GM12878 (cell line): Measurements from ENCODE around the gene GRIK4. TPM values are rescaled to one million over a fixed set of nuclear protein-coding genes. Genes with fewer than 3 reads are reported as not detected.

Source experiments
- ATAC-seq: fragments of 200-7000 bp; cut with Tn5 transposase; 3 replicates; pipeline ENCODE4 v1.9.1; 2020; ENCODE audit warnings: mild to moderate bottlenecking, moderate library complexity
- BruUV-seq: library from RNA; stranded (reverse); fragments of 400-500 nt; replicated peaks from 2 replicates; lab custom pipeline; 2021; lab: Mats Ljungman, UMichigan
- CTCF ChIA-PET: fragments of 300-600 bp; sonication (Branson Sonifier 250); formaldehyde crosslinking; extraction: SDS; loops from one replicate; lab custom pipeline; 2021; ENCODE audit warnings: inconsistent platforms; lab: Yijun Ruan, JAX
- POLR2A ChIA-PET: fragments of 350-600 bp; formaldehyde crosslinking; extraction: SDS; loops from one replicate; lab custom pipeline; 2021; ENCODE audit warnings: inconsistent platforms; lab: Charles Lee
- RAD21 ChIA-PET: fragments of 300-600 bp; sonication (Branson Sonifier 250); formaldehyde crosslinking; loops from one replicate; lab custom pipeline; 2023; ENCODE audit warnings: antibody characterized with exemption; ENCODE audit not compliant: unreplicated experiment; lab: Charles Lee
- SMC1A ChIA-PET: fragments of 300-600 bp; sonication (Branson Sonifier 250); formaldehyde crosslinking; loops from one replicate; lab custom pipeline; 2023; ENCODE audit not compliant: unreplicated experiment, uncharacterized antibody; lab: Charles Lee
- DNase-seq: peaks from one replicate; pipeline ENCODE4 v3.0.0-alpha.2; 2011; ENCODE audit warnings: low read depth, low spot score
- FAIRE-seq: peaks from 3 replicates; lab custom pipeline; 2011; peaks lifted over from hg19 to GRCh38; lab: Jason Lieb, UNC
- H2AFZ ChIP-seq: 2 replicates; pipeline ENCODE4 v1.6.0; 2011; ENCODE audit warnings: low read depth, low read length, control low read depth; ENCODE audit not compliant: control insufficient read depth
- H3K27ac ChIP-seq: 2 replicates; pipeline ENCODE4 v1.5.1; 2011; ENCODE audit warnings: control low read depth; ENCODE audit not compliant: control insufficient read depth, insufficient read depth
- H3K27me3 ChIP-seq, 2 experiments: replicated peaks in 1 of 2; 2 replicates each; pipeline versions ENCODE4 v1.6.0 to v1.6.1; 2011; ENCODE audit warnings: low read length in 1 of 2; ENCODE audit not compliant: control insufficient read depth in 2 of 2, insufficient read depth in 2 of 2
- H3K36me3 ChIP-seq, 2 experiments: 2 replicates each; pipeline ENCODE4 v1.5.1; 2011; ENCODE audit warnings: low read length in 1 of 2; ENCODE audit not compliant: control insufficient read depth in 2 of 2, insufficient read depth in 2 of 2
- H3K4me1 ChIP-seq: 2 replicates; pipeline ENCODE4 v1.6.1; 2011; ENCODE audit warnings: mild to moderate bottlenecking, low read length, moderate library complexity, mixed read lengths; ENCODE audit not compliant: control insufficient read depth, insufficient read depth
- H3K4me2 ChIP-seq: 2 replicates; pipeline ENCODE4 v1.6.0; 2011; ENCODE audit warnings: control low read depth; ENCODE audit not compliant: control insufficient read depth, insufficient read depth
- H3K4me3 ChIP-seq: fragments of 200-600 bp; sonication (generic); 2 replicates; pipeline ENCODE4 v1.5.1; 2016
- H3K79me2 ChIP-seq: 2 replicates; pipeline ENCODE4 v1.6.0; 2011; ENCODE audit warnings: low read length; ENCODE audit not compliant: control insufficient read depth, insufficient read depth
- H3K9ac ChIP-seq: 2 replicates; pipeline ENCODE4 v1.8.0; 2011; ENCODE audit warnings: low read length, control low read depth, mixed read lengths; ENCODE audit not compliant: control insufficient read depth, insufficient read depth
- H3K9me3 ChIP-seq: replicated peaks from 3 replicates; pipeline ENCODE4 v1.5.1; 2011; ENCODE audit warnings: mild to moderate bottlenecking, low read length; ENCODE audit not compliant: control insufficient read depth, insufficient read depth
- H4K20me1 ChIP-seq: 2 replicates; pipeline ENCODE4 v1.6.0; 2011; ENCODE audit not compliant: control insufficient read depth, insufficient read depth
- EZH2 ChIP-seq: IDR thresholded peaks from 2 replicates; pipeline ENCODE4 v1.6.1; 2012; ENCODE audit warnings: low read depth, mild to moderate bottlenecking, control low read depth, inconsistent platforms, low read length, borderline replicate concordance; ENCODE audit not compliant: control insufficient read depth
- GABPA ChIP-seq: IDR thresholded peaks from 2 replicates; pipeline ENCODE4 v1.6.1; 2014; ENCODE audit warnings: antibody characterized with exemption, low read depth, mild to moderate bottlenecking, inconsistent platforms
- NR2C1 ChIP-seq: fragments of 450-650 bp; IDR thresholded peaks from 2 replicates; pipeline ENCODE4 v1.6.1; 2017; ENCODE audit warnings: antibody characterized with exemption, mild to moderate bottlenecking, moderate library complexity
- PKNOX1 ChIP-seq: fragments of 450-650 bp; IDR thresholded peaks from 2 replicates; pipeline ENCODE4 v1.6.1; 2016; ENCODE audit warnings: mild to moderate bottlenecking
- POU2F2 ChIP-seq: IDR thresholded peaks from 3 replicates; pipeline ENCODE4 v1.6.1; 2011; ENCODE audit warnings: low read depth, mild to moderate bottlenecking, low read length, borderline replicate concordance
- SPI1 ChIP-seq: IDR thresholded peaks from 2 replicates; pipeline ENCODE4 v1.6.1; 2011; ENCODE audit warnings: low read depth, mild to moderate bottlenecking, low read length, moderate library complexity, borderline replicate concordance; ENCODE audit not compliant: insufficient read depth
- WGBS: methylation state at CpG from one replicate; pipeline ENCODE4 v1.1.6; 2016; ENCODE audit warnings: low lambda C conversion rate; ENCODE audit not compliant: insufficient replicate concordance, insufficient coverage; ENCODE audit errors: missing lambda C conversion rate; 5-methylcytosine and 5-hydroxymethylcytosine counted together
- in situ Hi-C: fragments of 300-500 bp; cut with MboI; formaldehyde crosslinking; loops from 9 replicates; pipeline ENCODE4 v1.14.3; 2018; ENCODE audit warnings: mixed read lengths
- intact Hi-C: fragments of 100-400 bp; cut with micrococcal nuclease; formaldehyde crosslinking; loops from one replicate; pipeline ENCODE4 v1.14.2; 2022; ENCODE audit not compliant: unreplicated experiment
- polyA plus RNA-seq, 11 experiments: library from polyadenylated mRNA; depleted of rRNA in 4 of 11; unstranded in 6 of 11; stranded (reverse) in 5 of 11; fragments of >200 nt; fragmentation: Nextera tagmentation in 4 of 11; fragmentation: Illumina TruSeq in 1 of 11; extraction: Ambion mirVana in 4 of 11; extraction: Trizol in 1 of 11; gene quantifications; 1 replicate in 1 of 11; 2 replicates in 10 of 11; pipeline versions ENCODE4 v1.2.1 to v1.2.3, GENCODE V29; 2011 to 2016; ENCODE audit warnings: inconsistent platforms in 2 of 11, missing spikeins in 2 of 11, low read depth in 1 of 11
- total RNA-seq, 4 experiments: library from RNA; depleted of rRNA in 3 of 4; stranded (reverse); fragments of >200 nt in 3 of 4; fragmentation: Illumina TruSeq in 1 of 4; extraction: Trizol in 1 of 4; gene quantifications; 2 replicates each; pipeline versions ENCODE4 v1.2.1 to v1.2.3, GENCODE V29; 2013 to 2021

Gene GRIK4
- total and polyA plus RNA-seq, 10 of the 15 experiments (the other 5 are each of a cell fraction or from before 2014, with no cell fraction given), result 0.33 to 3.6 (median 0.72) TPM

GRCh38 chr11:120956710-120957495 lies 445.4 kb downstream of the GRIK4 start:
- in situ Hi-C loops, result loop anchor here (10.0 kb wide), 1 partner anchor 622 kb away; the partner anchor contains the start of gene ARHGEF12
- Histone ChIP-seq H4K20me1 (no peaks in the 10 kb centered on the region), H3K36me3 (no peaks in the 10 kb centered on the region; a peak in 1 of 4 replicates), H2AFZ (peak overlapping the region; percentile 61), H3K79me2 (no peaks in the 10 kb centered on the region), H3K4me3 (no peak overlapping the region), H3K4me2 (no peak overlapping the region), H3K9ac (no peak overlapping the region), H3K4me1 (peaks cover 8% of the 10 kb centered on the region), H3K9me3 (no peaks in the 10 kb centered on the region), H3K27ac (no peak overlapping the region), H3K27me3 (no peaks in the 10 kb centered on the region)
- DNase-seq (no peak), ATAC-seq (peak; percentile 44), FAIRE-seq (peak; percentile 49)
- WGBS, result 68% methylated on average over 16 of the region's 16 CpGs
- RAD21 ChIA-PET, result interaction anchor here (1.4 kb wide), 1 partner anchor 12 kb away, joined by 3 read pairs; no protein-coding TSS in a partner anchor
- POLR2A ChIA-PET, result no interaction called here
- BruUV-seq, result no TSS peak
- TF ChIP-seq POU2F2, result peak; percentile 86; the same call in 1 of the 3 replicates
- TF ChIP-seq GABPA, result 0 out of 2 replicates have a peak, but pooled peaks have one; percentile 15
- TF ChIP-seq SPI1, result 0 out of 2 replicates have a peak, but pooled peaks have one; percentile 9
- no peak for TF ChIP-seq PKNOX1
- no peak for TF ChIP-seq NR2C1
- TF ChIP-seq EZH2, result no peak
- intact Hi-C loops, result loop anchor here (10.0 kb wide), 1 partner anchor 238 kb away; no protein-coding TSS in a partner anchor
- CTCF ChIA-PET, result interaction anchor here (2.1 kb wide), 1 partner anchor 237 kb away, joined by 9 read pairs; no protein-coding TSS in a partner anchor
- SMC1A ChIA-PET, result interaction anchor here (2.0 kb wide), 1 partner anchor 12 kb away, joined by 4 read pairs; no protein-coding TSS in a partner anchor
